CD8-positive, alpha-beta memory T cell (primary cell): ENCODE results near the gene PPM1J. TPM values are rescaled to one million over a fixed set of nuclear protein-coding genes. Genes with fewer than 3 reads are reported as not detected.

Experiments used
- CTCF ChIA-PET: fragments of 350-600 bp; sonication (Branson Sonifier 250); formaldehyde crosslinking; loops from one replicate; lab custom pipeline; 2021; ENCODE audit warnings: antibody characterized with exemption; lab: Charles Lee
- POLR2A ChIA-PET: fragments of 350-600 bp; sonication (Branson Sonifier 250); formaldehyde crosslinking; loops from one replicate; lab custom pipeline; 2021; ENCODE audit warnings: antibody characterized with exemption; lab: Charles Lee
- DNase-seq, 5 donors: peaks; one replicate each; pipeline versions ENCODE4 v3.0.0 to v3.0.0-alpha.2; 2020 to 2022; ENCODE audit warnings: mixed read lengths in 1 of 5
- H3K27ac ChIP-seq: one replicate; pipeline ENCODE4 v1.7.0; 2013; ENCODE audit warnings: low read depth, mild to moderate bottlenecking, low read length, moderate library complexity
- H3K27me3 ChIP-seq: 2 replicates; pipeline ENCODE4 v1.7.0; 2013; ENCODE audit warnings: low read length, mild to moderate bottlenecking; ENCODE audit not compliant: insufficient read depth, poor library complexity, severe bottlenecking
- H3K36me3 ChIP-seq: 2 replicates; pipeline ENCODE4 v1.7.0; 2013; ENCODE audit warnings: mild to moderate bottlenecking, low read length, moderate library complexity; ENCODE audit not compliant: insufficient read depth
- H3K4me1 ChIP-seq: 2 replicates; pipeline ENCODE4 v1.7.0; 2013; ENCODE audit warnings: mild to moderate bottlenecking, low read length, moderate library complexity; ENCODE audit not compliant: insufficient read depth
- H3K4me3 ChIP-seq: 2 replicates; pipeline ENCODE4 v1.7.0; 2013; ENCODE audit warnings: mild to moderate bottlenecking, low read length
- H3K9me3 ChIP-seq: 2 replicates; pipeline ENCODE4 v1.7.0; 2013; ENCODE audit warnings: mild to moderate bottlenecking, low read length
- H3K27ac Mint-ChIP-seq, 8 donors: one replicate each; pipeline ENCODE4 v1.8.0; 2020 to 2021; ENCODE audit warnings: mixed read lengths in 8 of 8, mild to moderate bottlenecking in 6 of 8, inconsistent platforms in 3 of 8, moderate library complexity in 3 of 8
- H3K27me3 Mint-ChIP-seq, 2 donors: one replicate each; pipeline ENCODE4 v1.8.0; 2020 to 2021; ENCODE audit warnings: mixed read lengths in 2 of 2, mild to moderate bottlenecking in 1 of 2, moderate library complexity in 1 of 2
- H3K36me3 Mint-ChIP-seq, 3 donors: one replicate each; pipeline ENCODE4 v1.8.0; 2020 to 2021; ENCODE audit warnings: mixed read lengths in 3 of 3, inconsistent platforms in 1 of 3, mild to moderate bottlenecking in 1 of 3
- H3K4me1 Mint-ChIP-seq, 3 donors: one replicate each; pipeline ENCODE4 v1.8.0; 2020 to 2021; ENCODE audit warnings: mixed read lengths in 3 of 3, inconsistent platforms in 1 of 3, mild to moderate bottlenecking in 1 of 3
- H3K4me3 Mint-ChIP-seq, 7 donors: one replicate each; pipeline ENCODE4 v1.8.0; 2020 to 2021; ENCODE audit warnings: mixed read lengths in 7 of 7, mild to moderate bottlenecking in 6 of 7, moderate library complexity in 4 of 7, inconsistent platforms in 2 of 7
- H3K9me3 Mint-ChIP-seq, 5 donors: one replicate each; pipeline ENCODE4 v1.8.0; 2020 to 2022; ENCODE audit warnings: mixed read lengths in 5 of 5, mild to moderate bottlenecking in 3 of 5, moderate library complexity in 2 of 5, inconsistent platforms in 1 of 5
- polyA plus RNA-seq: library from polyadenylated mRNA; unstranded; fragments of 300-500 nt; fragmentation: Illumina TruSeq; gene quantifications from one replicate; pipeline ENCODE4 v1.2.3, GENCODE V29; 2021
- total RNA-seq, 2 experiments: library from RNA; stranded (reverse); gene quantifications; one replicate each; pipeline ENCODE4 v1.2.3, GENCODE V29; 2021

PPM1J gene
- total and polyA plus RNA-seq, 3 experiments from 2014 or later: 0.33 TPM; not detected in 2

DNA sequence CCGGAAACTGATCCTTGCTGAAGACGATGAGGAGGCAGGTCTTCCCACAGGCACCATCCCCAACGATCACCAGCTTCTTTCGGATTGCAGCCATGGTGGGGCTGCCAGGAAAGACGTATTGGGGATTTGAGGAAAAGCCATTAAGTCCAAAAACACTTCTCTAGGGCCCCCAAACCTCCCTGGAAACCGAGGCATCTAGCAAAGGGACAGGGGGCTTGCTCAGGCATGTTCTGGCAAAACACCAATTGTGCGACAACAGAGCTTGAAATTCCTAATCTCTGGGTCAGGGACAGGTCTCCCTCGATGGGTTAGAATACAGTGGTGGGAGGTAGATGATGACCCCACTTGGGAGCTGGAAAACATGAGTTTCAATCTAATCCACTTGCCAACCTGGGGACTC is 11.4 kb downstream of the PPM1J start:
- no peak overlapping the region for H3K4me3 ChIP-seq
- Mint-ChIP-seq H3K27me3 (peaks cover 0 to 2% of the 10 kb centered on the region in 2 donors), H3K4me1 (peaks cover 62 to 75% (median 72%) of the 10 kb centered on the region in 3 donors), H3K36me3 (peaks cover 0 to 20% (median 0%) of the 10 kb centered on the region in 3 donors), H3K27ac (peak overlapping the region in 7 of 8 donors; percentile 67 to 97 (median 90)), H3K9me3 (no peaks in the 10 kb centered on the region), H3K4me3 (peak overlapping the region in 5 of 7 donors; percentile 27 to 91 (median 78))
- H3K36me3 ChIP-seq: peaks cover under 1% of the 10 kb centered on the region
- ChIA-PET POLR2A (no interaction called here), CTCF (interaction anchor here (0.6 to 3.7 kb wide), 5 partner anchors 12 to 1042 kb away, joined by 3 to 40 read pairs (median 5); partner anchors contain the start of gene PPM1J)
- no peak overlapping the region for H3K27ac ChIP-seq
- no peaks in the 10 kb centered on the region for H3K27me3 ChIP-seq
- H3K9me3 ChIP-seq: no peaks in the 10 kb centered on the region
- peak in 1 of 5 donors; percentile 22 for DNase-seq
- H3K4me1 ChIP-seq: peaks cover 52% of the 10 kb centered on the region

DNA sequence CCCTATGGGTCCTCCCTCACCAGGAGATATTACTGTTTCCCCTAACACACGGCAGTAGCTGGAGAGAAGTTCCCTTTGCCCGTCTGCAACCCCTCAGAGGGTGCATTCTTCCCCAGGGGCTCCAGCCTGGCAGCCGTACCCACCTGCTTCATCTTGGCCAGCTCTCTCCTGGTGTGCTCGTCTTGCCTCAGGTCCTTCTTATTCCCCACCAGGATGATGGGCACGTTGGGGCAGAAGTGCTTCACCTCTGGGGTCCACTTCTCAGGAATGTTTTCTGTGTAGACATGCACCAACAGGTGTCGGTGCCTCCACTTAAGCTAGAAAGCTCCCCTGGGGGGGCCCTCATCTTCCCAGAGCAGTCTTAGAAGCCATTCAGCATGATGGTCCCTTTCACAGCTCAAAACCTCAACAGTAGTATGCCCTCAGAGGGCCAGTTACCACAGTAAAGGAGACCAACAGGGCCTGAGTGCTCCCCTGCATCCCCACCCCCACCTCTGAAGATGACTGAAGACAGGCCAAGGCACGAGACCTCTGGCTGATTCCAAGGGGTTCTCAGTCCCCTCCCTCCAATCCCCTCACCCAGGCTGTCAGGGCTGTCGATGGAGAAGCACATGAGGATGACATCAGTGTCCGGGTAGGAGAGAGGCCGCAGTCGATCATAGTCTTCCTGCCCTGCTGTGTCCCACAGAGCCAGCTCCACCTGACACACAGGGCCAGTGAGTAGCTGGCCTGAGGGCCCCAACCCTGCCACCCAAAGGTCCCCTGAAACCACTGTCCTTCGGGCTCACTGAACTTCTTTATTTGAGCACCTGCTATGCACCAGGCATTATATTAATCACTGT is 12.5 kb downstream of the PPM1J start:
- Mint-ChIP-seq H3K36me3 (peaks cover 0 to 31% (median 0%) of the 10 kb centered on the region in 3 donors), H3K9me3 (no peaks in the 10 kb centered on the region), H3K4me3 (peak overlapping the region in 4 of 7 donors; percentile 8 to 49 (median 14)), H3K4me1 (peaks cover 59 to 76% (median 68%) of the 10 kb centered on the region in 3 donors), H3K27me3 (peaks cover 0 to 1% of the 10 kb centered on the region in 2 donors), H3K27ac (peak overlapping the region; percentile 15 to 96 (median 82))
- peak in 1 of 5 donors; percentile 41 for DNase-seq
- Histone ChIP-seq H3K36me3 (peaks cover 11% of the 10 kb centered on the region), H3K27ac (no peak overlapping the region), H3K4me1 (peaks cover 51% of the 10 kb centered on the region), H3K27me3 (no peaks in the 10 kb centered on the region), H3K4me3 (no peak overlapping the region), H3K9me3 (no peaks in the 10 kb centered on the region)
- ChIA-PET CTCF (interaction anchor here (0.7 to 3.7 kb wide), 6 partner anchors 10 to 201 kb away, joined by 3 to 40 read pairs (median 3); partner anchors contain the start of genes MOV10 and PPM1J), POLR2A (interaction anchor here (1.0 to 1.2 kb wide), 2 partner anchors 13 to 28 kb away, joined by 3 read pairs; partner anchors contain the start of gene MOV10)

DNA sequence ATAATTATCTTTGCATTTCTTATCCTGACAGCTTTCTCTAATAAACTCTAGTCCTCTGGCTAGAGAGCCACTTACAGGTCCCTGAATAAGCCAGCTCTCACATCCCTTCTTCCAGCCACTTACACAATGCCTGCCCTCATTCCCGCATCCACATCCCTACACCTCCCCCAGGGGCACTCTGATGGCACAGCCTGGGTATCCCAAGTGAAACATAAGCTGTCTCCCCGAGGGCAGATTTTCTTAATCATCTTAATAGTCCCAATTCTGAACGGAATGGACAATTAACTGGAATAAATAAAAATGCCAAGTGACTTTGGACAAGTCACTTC is 13.1 kb downstream of the PPM1J start:
- Histone ChIP-seq H3K4me3 (no peak overlapping the region), H3K4me1 (peaks cover 47% of the 10 kb centered on the region), H3K9me3 (no peaks in the 10 kb centered on the region), H3K36me3 (peaks cover 14% of the 10 kb centered on the region), H3K27me3 (no peaks in the 10 kb centered on the region), H3K27ac (peak overlapping the region; percentile 86)
- H3K27me3 Mint-ChIP-seq: no peaks in the 10 kb centered on the region
- ChIA-PET POLR2A (interaction anchor here (0.5 to 1.0 kb wide), 2 partner anchors 14 to 228 kb away, joined by 3 read pairs; no protein-coding TSS in a partner anchor), CTCF (interaction anchor here (0.8 to 3.7 kb wide), 5 partner anchors 9 to 201 kb away, joined by 3 to 40 read pairs (median 3); partner anchors contain the start of genes MOV10 and PPM1J)
- H3K36me3 Mint-ChIP-seq: peaks cover 0 to 36% (median 0%) of the 10 kb centered on the region in 3 donors
- no peaks in the 10 kb centered on the region for H3K9me3 Mint-ChIP-seq
- peaks cover 57 to 72% (median 65%) of the 10 kb centered on the region in 3 donors for H3K4me1 Mint-ChIP-seq
- peak overlapping the region in 1 of 7 donors; percentile 15 for H3K4me3 Mint-ChIP-seq
- peak overlapping the region; percentile 15 to 96 (median 72) for H3K27ac Mint-ChIP-seq
- peak in 1 of 5 donors; percentile 8 for DNase-seq

DNA sequence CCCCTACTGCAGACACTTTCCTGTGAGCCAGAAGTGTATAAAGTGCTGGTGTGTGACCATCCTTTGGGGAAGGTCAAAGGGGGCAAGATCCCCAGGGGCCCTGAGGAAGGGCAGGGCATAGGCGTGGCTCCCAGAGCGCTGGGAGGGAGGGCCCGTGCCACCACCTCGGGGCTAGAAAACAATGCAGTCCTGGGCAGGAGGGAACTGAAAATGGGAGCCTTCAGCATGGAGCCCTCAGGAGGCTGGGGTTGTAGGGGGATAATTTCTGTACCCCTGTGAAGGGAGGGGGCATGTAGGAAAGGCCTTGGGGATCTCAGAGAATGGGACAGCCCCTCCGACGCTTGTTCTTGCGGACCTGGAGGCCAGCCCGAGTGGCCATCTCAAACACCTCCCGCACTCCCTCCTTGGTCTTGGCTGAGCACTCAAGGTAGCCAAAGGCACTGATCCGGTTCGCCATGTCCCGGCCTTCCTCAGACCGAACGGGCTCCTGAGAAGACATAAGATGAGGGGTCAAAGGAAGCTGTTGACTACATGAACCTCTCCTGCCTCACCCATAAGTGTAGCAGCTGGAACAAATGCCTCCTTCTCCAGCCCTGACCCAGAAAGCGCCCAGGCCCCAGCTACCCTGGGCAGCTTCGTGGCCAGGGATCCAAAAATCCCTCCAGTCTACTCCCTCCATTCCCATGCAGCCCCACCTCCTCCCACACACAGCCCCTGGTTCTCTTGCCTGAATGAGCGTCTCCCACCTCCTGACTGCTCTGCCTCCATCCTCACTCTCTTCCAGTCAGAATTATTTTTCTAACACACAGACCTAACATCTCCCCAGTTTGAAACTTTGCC is 13.7 kb downstream of the PPM1J start:
- DNase-seq: no peak
- peaks cover 44% of the 10 kb centered on the region for H3K4me1 ChIP-seq

DNA sequence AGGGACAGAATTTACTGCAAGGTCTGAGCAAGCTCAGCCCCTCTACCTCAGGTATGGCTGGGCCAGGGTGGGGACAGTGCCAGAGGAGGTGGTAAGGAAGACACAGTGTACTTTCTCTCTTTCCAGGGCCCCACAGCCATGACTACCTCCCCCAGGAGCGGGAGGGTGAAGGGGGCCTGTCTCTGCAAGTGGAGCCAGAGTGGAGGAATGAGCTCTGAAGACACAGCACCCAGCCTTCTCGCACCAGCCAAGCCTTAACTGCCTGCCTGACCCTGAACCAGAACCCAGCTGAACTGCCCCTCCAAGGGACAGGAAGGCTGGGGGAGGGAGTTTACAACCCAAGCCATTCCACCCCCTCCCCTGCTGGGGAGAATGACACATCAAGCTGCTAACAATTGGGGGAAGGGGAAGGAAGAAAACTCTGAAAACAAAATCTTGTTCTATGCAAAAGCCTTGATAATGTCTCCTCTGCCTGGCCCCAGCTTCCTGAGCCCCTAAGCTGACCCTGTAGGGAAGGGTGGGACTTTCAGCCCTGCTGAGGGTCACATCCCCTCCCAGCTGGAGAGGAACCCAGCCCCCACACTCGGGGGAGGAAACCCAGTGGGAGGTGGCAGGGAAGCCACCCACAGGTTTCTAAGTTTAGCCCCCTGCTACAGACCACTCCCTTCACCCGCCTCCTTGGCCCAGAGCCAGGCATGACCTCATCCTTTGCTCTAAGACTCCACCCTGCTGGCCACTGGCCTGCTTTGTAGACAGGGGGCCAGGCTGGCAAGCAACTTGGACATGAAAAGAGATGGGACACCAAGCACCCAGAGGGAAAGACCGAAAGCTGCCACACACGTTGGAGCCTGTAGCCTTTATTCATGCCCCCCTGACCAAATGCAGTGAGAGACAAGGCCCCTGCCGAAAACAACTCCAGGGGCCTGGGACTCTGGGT is 14.6 kb downstream of the PPM1J start:
- POLR2A ChIA-PET: interaction anchor here (0.9 kb wide), 1 partner anchor 15 kb away, joined by 3 read pairs; the partner anchor contains the start of gene PPM1J
- no peaks in the 10 kb centered on the region for H3K9me3 Mint-ChIP-seq
- H3K27me3 Mint-ChIP-seq: no peaks in the 10 kb centered on the region
- H3K36me3 Mint-ChIP-seq: peaks cover 0 to 48% (median 3%) of the 10 kb centered on the region in 3 donors
- H3K27ac ChIP-seq: peak overlapping the region; percentile 86
- no peaks in the 10 kb centered on the region for H3K9me3 ChIP-seq
- peaks cover 36% of the 10 kb centered on the region for H3K4me1 ChIP-seq
- H3K27ac Mint-ChIP-seq: peak overlapping the region; percentile 70 to 96 (median 88)
- H3K4me3 ChIP-seq: no peak overlapping the region
- no peaks in the 10 kb centered on the region for H3K27me3 ChIP-seq
- H3K4me1 Mint-ChIP-seq: peaks cover 50 to 62% (median 54%) of the 10 kb centered on the region in 3 donors
- H3K4me3 Mint-ChIP-seq: peak overlapping the region in 3 of 7 donors; percentile 20 to 64 (median 58)
- CTCF ChIA-PET: interaction anchor here (1.0 to 2.3 kb wide), 4 partner anchors 9 to 36 kb away, joined by 3 to 7 read pairs (median 4); partner anchors contain the start of genes MOV10 and PPM1J
- peak; percentile 54 to 87 (median 61) for DNase-seq
- peaks cover 21% of the 10 kb centered on the region for H3K36me3 ChIP-seq

More for the DNA sequence above, 13.7 kb downstream of the PPM1J start:
- H3K36me3 Mint-ChIP-seq: peaks cover 0 to 41% (median 2%) of the 10 kb centered on the region in 3 donors
- peaks cover 57 to 71% (median 63%) of the 10 kb centered on the region in 3 donors for H3K4me1 Mint-ChIP-seq
- H3K9me3 Mint-ChIP-seq: no peaks in the 10 kb centered on the region
- CTCF ChIA-PET: interaction anchor here (1.0 to 2.0 kb wide), 4 partner anchors 14 to 200 kb away, joined by 3 to 6 read pairs (median 4); partner anchors contain the start of genes MOV10 and PPM1J
- Histone ChIP-seq H3K27ac (peak overlapping the region; percentile 86), H3K27me3 (no peaks in the 10 kb centered on the region), H3K4me3 (no peak overlapping the region), H3K36me3 (peaks cover 20% of the 10 kb centered on the region), H3K9me3 (no peaks in the 10 kb centered on the region)
- H3K27ac Mint-ChIP-seq: peak overlapping the region; percentile 15 to 96 (median 89)
- no peaks in the 10 kb centered on the region for H3K27me3 Mint-ChIP-seq
- POLR2A ChIA-PET: interaction anchor here (0.5 to 1.0 kb wide), 2 partner anchors 14 to 228 kb away, joined by 3 read pairs; no protein-coding TSS in a partner anchor
- no peak overlapping the region for H3K4me3 Mint-ChIP-seq

DNA sequence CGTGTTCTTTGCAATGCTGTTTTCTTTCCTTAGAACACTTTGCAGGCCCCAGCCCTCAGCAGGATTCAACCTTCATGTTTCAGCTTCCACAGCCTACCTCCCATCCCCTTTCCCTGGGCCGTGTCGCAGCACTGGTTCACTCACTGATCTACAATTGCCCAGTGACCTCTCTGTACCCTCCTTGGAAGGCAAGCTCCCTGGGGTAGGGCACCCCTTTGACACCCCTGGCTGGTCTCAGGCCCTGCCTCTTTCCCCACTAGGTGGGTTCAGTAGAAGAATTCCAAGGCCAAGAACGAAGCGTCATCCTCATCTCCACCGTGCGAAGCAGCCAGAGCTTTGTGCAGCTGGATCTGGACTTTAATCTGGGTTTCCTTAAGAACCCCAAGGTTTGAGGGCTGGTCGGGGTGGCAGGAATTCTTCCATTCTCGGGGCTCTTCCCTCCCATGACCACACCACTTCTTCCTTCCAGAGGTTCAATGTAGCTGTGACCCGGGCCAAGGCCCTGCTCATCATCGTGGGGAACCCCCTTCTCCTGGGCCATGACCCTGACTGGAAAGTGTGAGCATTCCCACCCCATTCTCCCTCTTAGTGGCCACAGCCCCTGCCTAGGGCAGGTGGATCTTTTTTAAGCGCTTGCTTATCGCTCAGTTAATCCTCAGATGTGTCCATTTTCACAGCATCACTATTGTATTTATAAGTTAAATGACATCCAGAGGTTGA is 15.5 kb downstream of the PPM1J start:
- DNase-seq: peak in 1 of 5 donors; percentile 20
- H3K9me3 ChIP-seq: no peaks in the 10 kb centered on the region
- peaks cover 0 to 58% (median 4%) of the 10 kb centered on the region in 3 donors for H3K36me3 Mint-ChIP-seq
- peak overlapping the region; percentile 86 for H3K27ac ChIP-seq
- peaks cover 21% of the 10 kb centered on the region for H3K36me3 ChIP-seq
- ChIA-PET POLR2A (no interaction called here), CTCF (interaction anchor here (1.0 to 2.3 kb wide), 5 partner anchors 10 to 35 kb away, joined by 3 to 7 read pairs (median 5); partner anchors contain the start of genes MOV10 and PPM1J)
- H3K9me3 Mint-ChIP-seq: no peaks in the 10 kb centered on the region
- no peak overlapping the region for H3K4me3 Mint-ChIP-seq
- H3K27ac Mint-ChIP-seq: peak overlapping the region; percentile 52 to 96 (median 83)
- H3K27me3 ChIP-seq: no peaks in the 10 kb centered on the region
- H3K27me3 Mint-ChIP-seq: no peaks in the 10 kb centered on the region
- no peak overlapping the region for H3K4me3 ChIP-seq
- H3K4me1 ChIP-seq: peaks cover 27% of the 10 kb centered on the region
- H3K4me1 Mint-ChIP-seq: peaks cover 40 to 52% (median 45%) of the 10 kb centered on the region in 3 donors
